B cell (primary cell): Measurements from ENCODE around the gene CAMK2A. TPM values are rescaled to one million over a fixed set of nuclear protein-coding genes. Genes with fewer than 3 reads are reported as not detected.

Experiments
- ATAC-seq: fragments of 200-7000 bp; cut with Tn5 transposase; one replicate; pipeline ENCODE4 v1.10.0; 2021; ENCODE audit warnings: low read depth, mild to moderate bottlenecking, moderate number of reproducible peaks, moderate library complexity
- CTCF ChIA-PET: fragments of 350-600 bp; sonication (Branson Sonifier 250); formaldehyde crosslinking; loops from one replicate; lab custom pipeline; 2021; ENCODE audit warnings: antibody characterized with exemption, inconsistent platforms; lab: Charles Lee
- POLR2A ChIA-PET: fragments of 350-600 bp; sonication (Branson Sonifier 250); formaldehyde crosslinking; loops from one replicate; lab custom pipeline; 2021; ENCODE audit warnings: antibody characterized with exemption; lab: Charles Lee
- DNase-seq: peaks from one replicate; pipeline ENCODE4 v3.0.0; 2013
- H2AFZ ChIP-seq: 2 replicates; pipeline ENCODE4 v1.6.1; 2012; ENCODE audit warnings: mild to moderate bottlenecking, low read depth, low read length; ENCODE audit not compliant: insufficient read depth, poor library complexity, severe bottlenecking
- H3K27ac ChIP-seq, 2 donors: 1 replicate in 1 of 2; 2 replicates in 1 of 2; pipeline ENCODE4 v1.5.1; 2012 to 2013; ENCODE audit warnings: low read length in 2 of 2, mild to moderate bottlenecking in 2 of 2, moderate library complexity in 1 of 2
- H3K27me3 ChIP-seq, 4 experiments: fragments of 200-600 bp in 1 of 4; sonication (generic) in 1 of 4; replicated peaks in 1 of 4; 1 replicate in 2 of 4; 2 replicates in 2 of 4; pipeline versions ENCODE4 v1.6.1 to v1.7.0; 2013 to 2016; ENCODE audit warnings: low read length in 3 of 4, mild to moderate bottlenecking in 2 of 4, mixed read lengths in 1 of 4, moderate library complexity in 1 of 4; ENCODE audit not compliant: insufficient read depth in 4 of 4, control insufficient read depth in 3 of 4; ENCODE audit errors: control extremely low read depth in 1 of 4
- H3K36me3 ChIP-seq, 2 experiments: replicated peaks in 1 of 2; 1 replicate in 1 of 2; 2 replicates in 1 of 2; pipeline versions ENCODE4 v1.6.1 to v1.7.1; 2013; ENCODE audit warnings: low read length in 1 of 2; ENCODE audit not compliant: insufficient read depth in 2 of 2, control insufficient read depth in 1 of 2; ENCODE audit errors: control extremely low read depth in 1 of 2, extremely low read depth in 1 of 2
- H3K4me1 ChIP-seq, 2 donors: fragments of 200-600 bp in 1 of 2; sonication (generic) in 1 of 2; 1 replicate in 1 of 2; 2 replicates in 1 of 2; pipeline versions ENCODE4 v1.5.1 to v1.6.1; 2013 to 2017; ENCODE audit warnings: low read length in 2 of 2; ENCODE audit not compliant: control insufficient read depth in 2 of 2, insufficient read depth in 2 of 2
- H3K4me2 ChIP-seq: replicated peaks from 2 replicates; pipeline ENCODE3; 2012; ENCODE audit warnings: mild to moderate bottlenecking, low read depth, low read length; ENCODE audit not compliant: poor library complexity, severe bottlenecking
- H3K4me3 ChIP-seq, 5 experiments: fragments of 200-600 bp in 1 of 5; sonication (generic) in 1 of 5; 1 replicate in 3 of 5; 2 replicates in 2 of 5; pipeline versions ENCODE4 v1.5.1 to v1.7.0; 2011 to 2016; ENCODE audit warnings: low read length in 4 of 5, mild to moderate bottlenecking in 4 of 5, low read depth in 2 of 5, control low read depth in 1 of 5, moderate library complexity in 1 of 5; ENCODE audit not compliant: insufficient read depth in 1 of 5; ENCODE audit errors: control extremely low read depth in 1 of 5, extremely low read depth in 1 of 5
- H3K79me2 ChIP-seq: fragments of 200-600 bp; sonication (generic); one replicate; pipeline ENCODE4 v1.6.0; 2016; ENCODE audit warnings: low read length; ENCODE audit not compliant: control insufficient read depth, insufficient read depth
- H3K9ac ChIP-seq: fragments of 200-600 bp; sonication (generic); 2 replicates; pipeline ENCODE4 v1.6.1; 2017; ENCODE audit warnings: mild to moderate bottlenecking, low read length, moderate library complexity
- H3K9me3 ChIP-seq, 3 donors: one replicate each; pipeline versions ENCODE4 v1.6.1 to v1.7.1; 2013; ENCODE audit warnings: low read length in 2 of 3; ENCODE audit not compliant: control insufficient read depth in 2 of 3, insufficient read depth in 1 of 3; ENCODE audit errors: control extremely low read depth in 1 of 3
- H4K20me1 ChIP-seq: 2 replicates; pipeline ENCODE4 v1.6.0; 2012; ENCODE audit warnings: mild to moderate bottlenecking, low read length; ENCODE audit not compliant: insufficient read depth, control insufficient read depth, poor library complexity, severe bottlenecking
- H3K27ac Mint-ChIP-seq: one replicate; pipeline ENCODE4 v1.8.0; 2021; ENCODE audit warnings: mixed read lengths
- H3K27me3 Mint-ChIP-seq: one replicate; pipeline ENCODE4 v1.8.0; 2021; ENCODE audit warnings: mixed read lengths
- H3K4me1 Mint-ChIP-seq: one replicate; pipeline ENCODE4 v1.8.0; 2021; ENCODE audit warnings: mixed read lengths
- H3K4me3 Mint-ChIP-seq: one replicate; pipeline ENCODE4 v1.8.0; 2021; ENCODE audit warnings: mixed read lengths
- H3K9me3 Mint-ChIP-seq: one replicate; pipeline ENCODE4 v1.8.0; 2022; ENCODE audit warnings: mixed read lengths; ENCODE audit not compliant: insufficient read depth
- EZH2 ChIP-seq: IDR thresholded peaks from 2 replicates; pipeline ENCODE4 v1.6.1; 2012; ENCODE audit warnings: borderline replicate concordance, low read depth, mild to moderate bottlenecking, moderate library complexity, low read length; ENCODE audit not compliant: insufficient read depth, poor library complexity, severe bottlenecking
- WGBS: methylation state at CpG from one replicate; pipeline ENCODE4 v1.1.5; 2013; ENCODE audit warnings: missing lambda C conversion rate; ENCODE audit not compliant: insufficient coverage; 5-methylcytosine and 5-hydroxymethylcytosine counted together
- intact Hi-C: fragments of 100-400 bp; cut with micrococcal nuclease; formaldehyde crosslinking; loops from one replicate; pipeline ENCODE4 v1.10.0; 2022
- polyA plus RNA-seq: library from polyadenylated mRNA; depleted of rRNA; stranded (reverse); fragments of >200 nt; gene quantifications from 2 replicates; pipeline ENCODE4 v1.2.3, GENCODE V29; 2012
- total RNA-seq, 2 donors: library from RNA; stranded (reverse); fragments of 120-200 nt in 1 of 2; gene quantifications; 1 replicate in 1 of 2; 2 replicates in 1 of 2; pipeline versions ENCODE4 v1.2.3 to v1.2.4, GENCODE V29; 2013 to 2022
- TF ChIP-seq, protein P1 (sequence below): fragments of 200-600 bp; IDR thresholded peaks from one replicate; pipeline ENCODE4 v1.8.0; 2022; ENCODE audit warnings: antibody characterized with exemption, mild to moderate bottlenecking

The CAMK2A gene
- total and polyA plus RNA-seq, 2 donors (not counting 1 experiment from before 2014, with no cell fraction given), result not detected

DNA sequence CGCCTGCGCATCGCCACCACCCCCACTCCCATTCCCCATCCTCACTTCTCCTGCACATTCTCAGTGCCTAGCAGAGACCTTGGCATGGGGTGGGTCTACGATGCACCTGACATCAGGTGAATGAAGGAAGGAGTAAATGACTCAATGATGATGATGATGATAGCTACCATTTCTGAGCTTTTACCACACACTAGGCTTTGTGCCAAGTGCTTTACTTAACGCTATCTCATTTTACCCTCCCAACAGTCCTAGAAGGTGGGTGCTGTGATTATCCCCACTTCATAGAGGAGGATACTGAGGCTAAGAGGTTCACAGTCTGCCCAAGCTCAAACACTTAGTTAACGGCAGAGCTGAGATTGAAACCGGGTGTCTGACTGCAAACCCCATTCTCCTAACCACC lies 27.1 kb downstream of the CAMK2A start:
- Histone ChIP-seq H3K9ac (no peak overlapping the region), H3K27ac (no peak overlapping the region), H3K9me3 (no peaks in the 10 kb centered on the region), H3K4me1 (no peaks in the 10 kb centered on the region), H2AFZ (no peak overlapping the region), H4K20me1 (no peaks in the 10 kb centered on the region), H3K27me3 (peaks cover 0 to 4% (median 0%) of the 10 kb centered on the region in 4 experiments), H3K79me2 (no peaks in the 10 kb centered on the region), H3K4me2 (no peak overlapping the region), H3K4me3 (no peak overlapping the region), H3K36me3 (no peaks in the 10 kb centered on the region)
- H3K9me3 Mint-ChIP-seq, result no peaks in the 10 kb centered on the region
- H3K4me1 Mint-ChIP-seq, result no peaks in the 10 kb centered on the region
- intact Hi-C loops, result no loop called here
- ChIA-PET POLR2A (no interaction called here), CTCF (interaction anchor here (1.5 kb wide), 1 partner anchor 12 kb away, joined by 3 read pairs; no protein-coding TSS in a partner anchor)
- H3K27me3 Mint-ChIP-seq, result peaks cover 12% of the 10 kb centered on the region
- no peak for TF ChIP-seq EZH2
- TF ChIP-seq, protein P1, sequence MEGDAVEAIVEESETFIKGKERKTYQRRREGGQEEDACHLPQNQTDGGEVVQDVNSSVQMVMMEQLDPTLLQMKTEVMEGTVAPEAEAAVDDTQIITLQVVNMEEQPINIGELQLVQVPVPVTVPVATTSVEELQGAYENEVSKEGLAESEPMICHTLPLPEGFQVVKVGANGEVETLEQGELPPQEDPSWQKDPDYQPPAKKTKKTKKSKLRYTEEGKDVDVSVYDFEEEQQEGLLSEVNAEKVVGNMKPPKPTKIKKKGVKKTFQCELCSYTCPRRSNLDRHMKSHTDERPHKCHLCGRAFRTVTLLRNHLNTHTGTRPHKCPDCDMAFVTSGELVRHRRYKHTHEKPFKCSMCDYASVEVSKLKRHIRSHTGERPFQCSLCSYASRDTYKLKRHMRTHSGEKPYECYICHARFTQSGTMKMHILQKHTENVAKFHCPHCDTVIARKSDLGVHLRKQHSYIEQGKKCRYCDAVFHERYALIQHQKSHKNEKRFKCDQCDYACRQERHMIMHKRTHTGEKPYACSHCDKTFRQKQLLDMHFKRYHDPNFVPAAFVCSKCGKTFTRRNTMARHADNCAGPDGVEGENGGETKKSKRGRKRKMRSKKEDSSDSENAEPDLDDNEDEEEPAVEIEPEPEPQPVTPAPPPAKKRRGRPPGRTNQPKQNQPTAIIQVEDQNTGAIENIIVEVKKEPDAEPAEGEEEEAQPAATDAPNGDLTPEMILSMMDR, result no peak
- no peak overlapping the region for H3K4me3 Mint-ChIP-seq
- WGBS, result no CpG with 5 or more reads among the region's 7 CpGs
- ATAC-seq (no peak), DNase-seq (no peak)
- H3K27ac Mint-ChIP-seq, result no peak overlapping the region

GRCh38 chr5:150261231-150261630 lies 28.3 kb downstream of the CAMK2A start:
- H3K4me3 ChIP-seq, result no peak overlapping the region
- no peak for DNase-seq
- H2AFZ ChIP-seq, result no peak overlapping the region
- 69% methylated on average over 6 of the region's 8 CpGs for WGBS
- H3K27ac ChIP-seq, result no peak overlapping the region
- POLR2A ChIA-PET, result no interaction called here
- H3K27me3 Mint-ChIP-seq, result peaks cover 12% of the 10 kb centered on the region
- H3K9me3 ChIP-seq, result no peaks in the 10 kb centered on the region
- H3K4me1 Mint-ChIP-seq, result no peaks in the 10 kb centered on the region
- ATAC-seq, result no peak
- H3K27ac Mint-ChIP-seq, result no peak overlapping the region
- H3K4me1 ChIP-seq, result no peaks in the 10 kb centered on the region
- H3K36me3 ChIP-seq, result no peaks in the 10 kb centered on the region
- no peak overlapping the region for H3K4me2 ChIP-seq
- no peaks in the 10 kb centered on the region for H4K20me1 ChIP-seq
- no peak overlapping the region for H3K4me3 Mint-ChIP-seq
- peaks cover 0 to 4% (median 0%) of the 10 kb centered on the region in 4 experiments for H3K27me3 ChIP-seq
- intact Hi-C loops, result no loop called here
- TF ChIP-seq, protein P1, result no peak
- TF ChIP-seq EZH2, result no peak
- no peaks in the 10 kb centered on the region for H3K79me2 ChIP-seq
- H3K9me3 Mint-ChIP-seq, result no peaks in the 10 kb centered on the region
- no peak overlapping the region for H3K9ac ChIP-seq
- CTCF ChIA-PET, result interaction anchor here (0.8 to 1.5 kb wide), 2 partner anchors 14 to 45 kb away, joined by 3 read pairs; no protein-coding TSS in a partner anchor
